ENCODE results near the gene PXT1. TPM values are rescaled to one million over a fixed set of nuclear protein-coding genes. Genes with fewer than 3 reads are reported as not detected.
A peak's percentile ranks its signal among the peaks of the same experiment; 100 is the strongest.

Gene PXT1
- total RNA-seq, 1 donor from 2014 or later = not detected

GRCh38 chr6:36423101-36423824, 19.4 kb downstream of the PXT1 start:
- no peaks in the 10 kb centered on the region for H3K27me3 ChIP-seq
- H3K4me3 ChIP-seq = peak overlapping the region; percentile 38
- peaks cover 2% of the 10 kb centered on the region for H3K27me3 Mint-ChIP-seq (ENCODE audit: insufficient read depth, low read depth)
- no peaks in the 10 kb centered on the region for H3K9me3 Mint-ChIP-seq
- peaks cover 14% of the 10 kb centered on the region for H3K4me1 Mint-ChIP-seq
- peak overlapping the region; percentile 95 for H2AFZ ChIP-seq (replicated peaks)
- peak overlapping the region; percentile 87 for H3K4me3 Mint-ChIP-seq
- no peak overlapping the region for H3K9ac ChIP-seq
- H3K36me3 Mint-ChIP-seq = no peaks in the 10 kb centered on the region
- H3K79me2 ChIP-seq (ENCODE audit: low read depth) = no peaks in the 10 kb centered on the region
- H3K27ac Mint-ChIP-seq = peak overlapping the region; percentile 72
- no peak overlapping the region for H3K27ac ChIP-seq
- peaks cover 23% of the 10 kb centered on the region for H3F3A ChIP-seq (ENCODE audit: low read depth)
- DNase-seq (ENCODE audit: low spot score) = peak; percentile 99
- no peaks in the 10 kb centered on the region for H3K9me3 ChIP-seq (ENCODE audit: low read depth)
- peaks cover 10% of the 10 kb centered on the region for H3K4me1 ChIP-seq
- H4K20me1 ChIP-seq (ENCODE audit: low read depth) = no peaks in the 10 kb centered on the region
- TF ChIP-seq EZH2 (IDR thresholded peaks at IDR 0.05) (peak; percentile 37), EZH2phosphoT487 (IDR thresholded peaks at IDR 0.05) (no peak), CTCF (IDR thresholded peaks at IDR 0.05) (peak; percentile 67)
- peak overlapping the region; percentile 78 for H3K4me2 ChIP-seq
- no peaks in the 10 kb centered on the region for H3K36me3 ChIP-seq

GRCh38 chr6:36422714-36423100, 19.9 kb downstream of the PXT1 start:
- H3K27me3 Mint-ChIP-seq (ENCODE audit: insufficient read depth, low read depth) = peaks cover 3% of the 10 kb centered on the region

DNA sequence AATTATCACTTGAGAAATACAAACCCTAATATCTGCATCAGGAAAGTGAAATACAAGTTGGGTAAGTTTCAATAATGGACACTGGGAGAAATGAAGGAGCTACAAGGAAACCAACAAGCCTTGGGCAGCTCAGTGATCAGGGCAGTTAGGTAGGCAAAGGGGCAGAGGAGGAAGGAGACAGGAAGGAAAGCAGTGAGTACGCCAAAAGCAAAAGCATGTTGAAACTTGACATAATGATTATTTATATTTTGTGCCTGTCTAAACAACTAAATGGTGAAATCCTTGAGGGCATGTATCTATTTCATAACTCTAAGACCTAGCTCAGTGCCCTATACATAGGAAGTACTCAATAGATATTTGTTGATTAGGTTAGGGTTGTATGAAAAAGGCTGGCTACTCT, 23.3 kb downstream of the PXT1 start:
- no peaks in the 10 kb centered on the region for H3K27me3 ChIP-seq
- H3F3A ChIP-seq (ENCODE audit: low read depth) = peaks cover 23% of the 10 kb centered on the region
- H2AFZ ChIP-seq (replicated peaks) = no peak overlapping the region
- H3K4me1 ChIP-seq = peaks cover 10% of the 10 kb centered on the region
- H3K9me3 ChIP-seq (ENCODE audit: low read depth) = no peaks in the 10 kb centered on the region
- no peak overlapping the region for H3K27ac Mint-ChIP-seq
- DNase-seq (ENCODE audit: low spot score) = no peak
- H3K4me3 ChIP-seq = no peak overlapping the region
- no peak for TF ChIP-seq EZH2phosphoT487 (IDR thresholded peaks at IDR 0.05)
- TF ChIP-seq EZH2 (IDR thresholded peaks at IDR 0.05) = no peak
- no peak for TF ChIP-seq CTCF (IDR thresholded peaks at IDR 0.05)
- no peaks in the 10 kb centered on the region for H3K36me3 ChIP-seq
- no peak overlapping the region for H3K4me2 ChIP-seq
- H3K36me3 Mint-ChIP-seq = no peaks in the 10 kb centered on the region
- no peak overlapping the region for H3K27ac ChIP-seq
- H3K4me3 Mint-ChIP-seq = no peak overlapping the region
- no peaks in the 10 kb centered on the region for H3K79me2 ChIP-seq (ENCODE audit: low read depth)
- no peaks in the 10 kb centered on the region for H4K20me1 ChIP-seq (ENCODE audit: low read depth)
- no peaks in the 10 kb centered on the region for H3K9me3 Mint-ChIP-seq
- H3K27me3 Mint-ChIP-seq (ENCODE audit: insufficient read depth, low read depth) = peaks cover 3% of the 10 kb centered on the region
- no peak overlapping the region for H3K9ac ChIP-seq
- H3K4me1 Mint-ChIP-seq = peaks cover 14% of the 10 kb centered on the region

More at GRCh38 chr6:36422714-36423100, 19.9 kb downstream of the PXT1 start:
- Histone ChIP-seq H4K20me1 (ENCODE audit: low read depth) (no peaks in the 10 kb centered on the region), H3K27ac (no peak overlapping the region), H3K27me3 (no peaks in the 10 kb centered on the region), H3K4me2 (peak overlapping the region; percentile 78), H3F3A (ENCODE audit: low read depth) (peaks cover 23% of the 10 kb centered on the region), H3K79me2 (ENCODE audit: low read depth) (no peaks in the 10 kb centered on the region), H3K4me1 (peaks cover 10% of the 10 kb centered on the region), H3K9ac (no peak overlapping the region), H3K36me3 (no peaks in the 10 kb centered on the region), H2AFZ (replicated peaks) (peak overlapping the region; percentile 95), H3K4me3 (peak overlapping the region; percentile 38), H3K9me3 (ENCODE audit: low read depth) (no peaks in the 10 kb centered on the region)
- H3K9me3 Mint-ChIP-seq = no peaks in the 10 kb centered on the region
- peak overlapping the region; percentile 61 for H3K27ac Mint-ChIP-seq
- DNase-seq (ENCODE audit: low spot score) = no peak
- no peaks in the 10 kb centered on the region for H3K36me3 Mint-ChIP-seq
- peaks cover 14% of the 10 kb centered on the region for H3K4me1 Mint-ChIP-seq
- H3K4me3 Mint-ChIP-seq = peak overlapping the region; percentile 87
- TF ChIP-seq CTCF (IDR thresholded peaks at IDR 0.05) (no peak), EZH2phosphoT487 (IDR thresholded peaks at IDR 0.05) (no peak), EZH2 (IDR thresholded peaks at IDR 0.05) (no peak)

Measured in neural progenitor cell (in vitro differentiated cells).